HUDEP-2 (cell line): ENCODE results near the gene CXCR4.

ENCODE experiments used
- DNase-seq, 76 experiments: peaks; one replicate each; lab custom pipeline; 2025; ENCODE audit not compliant: unreplicated experiment in 76 of 76; lab: John Stamatoyannopoulos, UW

The CXCR4 gene

GRCh38 chr2:136131961-136132824, 14.2 kb upstream of the CXCR4 start:
- no peak for DNase-seq

DNA sequence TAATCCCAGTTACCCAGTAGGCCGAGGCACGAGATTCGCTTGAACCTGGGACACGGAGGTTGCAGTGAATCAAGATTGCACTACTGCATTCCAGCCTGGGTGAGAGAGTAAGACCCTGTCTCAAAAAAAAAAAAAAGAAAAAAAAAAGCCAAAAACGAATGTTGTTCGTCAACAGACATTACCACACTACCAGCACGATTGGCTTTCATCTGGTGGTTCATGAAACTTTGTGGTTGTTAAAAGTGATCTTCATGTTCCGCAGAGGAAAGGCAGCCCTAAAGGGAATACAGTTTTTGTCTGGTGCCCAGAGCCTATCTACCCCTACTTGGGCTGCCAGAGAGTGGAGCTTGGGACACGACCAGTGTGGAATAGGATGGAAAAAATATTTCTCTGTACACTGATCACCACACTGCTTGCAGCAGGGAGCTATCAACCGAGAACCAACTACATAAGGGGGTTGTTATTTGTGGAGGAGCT, 13.6 kb upstream of the CXCR4 start:
- DNase-seq: no peak

GRCh38 chr2:136130511-136130910, 12.6 kb upstream of the CXCR4 start:
- DNase-seq: no peak

DNA sequence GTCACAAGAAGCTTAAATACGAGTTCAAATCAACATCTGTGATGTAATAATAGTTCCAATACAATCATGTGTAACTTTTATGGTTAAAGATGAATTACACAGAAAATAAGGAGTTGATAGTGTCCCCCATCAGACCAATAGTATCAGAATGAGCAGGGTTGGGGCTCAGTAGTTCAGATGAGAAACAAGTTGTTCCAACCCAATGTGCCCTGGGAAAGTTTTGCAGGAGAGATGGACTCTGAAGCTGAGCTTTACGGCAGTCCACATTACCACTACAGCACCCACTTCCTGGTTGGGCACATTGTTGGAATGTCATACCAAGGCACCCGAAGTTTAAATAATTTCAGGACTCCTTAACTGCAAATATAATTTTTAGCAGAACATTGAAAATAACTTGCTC, 12.1 kb upstream of the CXCR4 start:
- DNase-seq: no peak

DNA sequence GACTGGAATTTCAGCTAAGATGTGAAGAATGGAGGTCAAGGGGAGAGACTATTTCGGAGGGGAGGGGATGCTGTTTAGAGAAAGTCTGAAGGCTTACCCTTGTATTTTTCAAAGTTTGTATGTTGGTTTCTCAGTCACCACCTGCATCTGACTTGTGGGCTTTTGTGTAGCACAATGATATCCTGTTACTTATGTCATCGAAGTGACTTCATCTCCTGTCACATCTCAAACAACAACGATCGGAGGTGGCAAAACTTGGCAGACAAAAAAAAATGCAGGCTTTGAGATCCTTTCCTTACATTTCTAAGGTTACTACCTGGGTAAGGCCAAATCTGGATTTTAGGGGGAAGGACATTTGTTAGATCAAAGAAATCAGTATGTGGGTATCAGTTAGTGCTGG, 11.7 kb upstream of the CXCR4 start:
- no peak for DNase-seq

DNA sequence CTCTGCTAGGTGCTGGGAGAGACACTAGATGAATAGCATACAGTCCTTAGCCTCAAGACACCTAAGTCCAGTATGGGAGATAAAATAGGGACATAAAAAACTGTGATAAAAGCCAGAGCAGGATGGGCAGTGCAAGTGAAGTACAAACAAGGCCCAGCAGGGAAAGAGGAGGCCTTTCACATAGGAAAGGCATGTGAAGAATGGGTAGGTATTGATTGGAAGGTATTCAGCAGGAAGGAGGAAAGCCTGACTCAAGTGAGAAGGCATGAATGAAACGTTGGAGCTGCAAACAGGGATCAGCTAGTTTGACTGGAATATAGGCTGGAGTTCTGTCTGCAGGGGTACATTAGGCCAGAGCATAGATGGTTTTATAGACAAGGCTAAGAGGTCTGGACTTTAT, 11.0 kb upstream of the CXCR4 start:
- DNase-seq: no peak

DNA sequence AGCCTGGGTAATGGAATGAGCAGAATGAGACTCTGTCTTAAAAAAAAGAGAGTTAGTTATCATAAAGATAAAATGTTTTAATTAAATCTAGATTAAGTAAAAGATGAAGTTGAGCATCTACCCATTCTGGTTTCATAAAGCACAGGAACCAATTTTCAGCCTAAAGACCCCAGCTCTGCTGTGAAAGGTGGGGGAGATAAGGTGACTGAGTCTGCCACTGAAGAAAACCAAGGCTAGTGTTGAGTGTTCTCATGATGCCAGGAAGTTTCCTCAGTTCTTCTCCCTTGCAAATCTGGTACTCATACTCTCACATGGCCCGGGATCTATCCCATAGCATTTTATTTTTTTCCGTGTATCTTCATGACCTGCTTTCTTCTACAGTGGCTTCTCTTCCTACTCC, 10.4 kb upstream of the CXCR4 start:
- no peak for DNase-seq

- DNase-seq: no peak
Measured at GRCh38 chr2:136127356-136127755, 9.4 kb upstream of the CXCR4 start.

GRCh38 chr2:136126421-136126926, 8.5 kb upstream of the CXCR4 start:
- no peak for DNase-seq

- DNase-seq: no peak
Measured at GRCh38 chr2:136126021-136126420, 8.1 kb upstream of the CXCR4 start.

GRCh38 chr2:136125236-136125635, 7.3 kb upstream of the CXCR4 start:
- no peak for DNase-seq

- no peak for DNase-seq
Measured at GRCh38 chr2:136124805-136125204, 6.9 kb upstream of the CXCR4 start.

GRCh38 chr2:136122661-136123060, 4.7 kb upstream of the CXCR4 start:
- DNase-seq: no peak

DNA sequence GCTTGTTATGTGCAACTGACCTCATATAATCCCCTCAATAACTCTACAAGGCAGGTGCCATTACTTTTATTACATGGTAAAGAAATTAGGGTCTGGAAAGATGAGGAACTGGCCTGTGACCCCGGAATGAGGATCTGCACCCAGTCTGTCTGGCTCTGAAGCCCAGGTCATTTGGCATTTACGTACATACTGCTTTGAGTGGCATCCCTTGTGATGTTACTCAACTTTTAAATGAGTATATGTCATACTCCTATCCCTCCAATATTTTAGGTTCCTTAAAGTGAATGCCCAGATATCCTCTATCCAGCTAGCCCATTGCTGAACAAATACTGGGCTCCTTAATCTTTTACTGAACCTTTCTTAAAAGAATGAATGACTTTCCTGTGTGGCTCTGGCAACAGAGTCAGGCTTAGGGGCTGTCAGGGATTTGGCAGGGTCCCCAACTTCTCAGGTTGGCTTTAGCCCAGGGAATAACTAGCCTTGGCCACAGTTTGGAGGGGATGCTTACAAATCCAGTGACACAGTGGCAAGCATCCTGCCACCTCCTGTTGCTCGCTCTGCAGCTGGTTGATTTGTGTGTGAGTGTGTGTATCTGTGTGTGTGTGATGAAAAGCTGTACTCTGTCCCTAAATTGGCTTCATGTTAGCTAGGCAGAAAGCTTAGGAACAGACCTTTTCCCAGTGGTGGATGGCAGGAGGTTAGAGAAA, 3.4 kb upstream of the CXCR4 start:
- DNase-seq: no peak

DNA sequence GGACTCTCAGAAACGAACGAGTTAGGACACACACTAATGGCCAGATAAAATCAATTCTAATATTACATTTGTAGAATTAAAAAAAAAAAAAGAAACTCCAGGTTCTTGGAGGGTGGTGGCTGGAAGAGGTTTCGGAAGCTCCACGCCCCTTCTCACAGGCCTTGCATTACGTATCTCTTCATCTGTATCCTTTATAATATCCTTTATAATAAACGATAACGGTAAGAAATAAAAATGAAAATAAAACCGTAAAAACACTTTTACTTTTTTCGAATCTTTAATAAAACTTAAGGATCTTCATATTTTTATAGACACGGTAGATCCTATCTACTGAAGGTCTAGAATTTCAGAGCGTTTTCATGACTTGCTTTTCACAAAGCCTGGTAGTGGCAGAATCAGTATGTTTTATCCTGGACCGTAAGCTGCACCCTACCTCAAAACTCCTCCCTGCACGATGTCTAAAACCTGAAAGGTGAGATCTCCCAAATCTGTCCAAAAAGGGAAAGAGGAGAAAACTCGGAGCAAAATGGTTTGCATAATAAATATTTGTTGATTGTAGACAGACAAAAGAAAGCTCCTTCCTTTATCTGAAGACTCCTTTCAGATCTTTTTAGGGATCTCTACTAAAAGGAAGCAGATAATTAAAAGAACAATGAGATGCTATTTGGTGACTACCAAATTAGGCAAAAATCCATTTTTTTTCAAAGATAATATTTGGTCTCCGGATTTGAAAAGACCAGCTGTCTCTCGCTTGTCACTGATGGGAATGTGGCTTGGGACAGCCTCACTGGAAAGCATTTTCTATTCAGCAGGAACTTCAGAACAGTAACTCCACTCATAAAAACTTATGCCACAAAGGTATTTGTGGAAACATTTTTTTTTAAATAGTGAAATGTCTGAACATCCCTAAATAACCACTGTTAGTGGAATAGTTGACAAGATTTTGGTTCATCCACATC, 2.0 kb upstream of the CXCR4 start:
- DNase-seq: no peak

- peak in 2 of 76 experiments; percentile 8 to 19 for DNase-seq
Measured at GRCh38 chr2:136118819-136119716, 1.1 kb upstream of the CXCR4 start.

DNA sequence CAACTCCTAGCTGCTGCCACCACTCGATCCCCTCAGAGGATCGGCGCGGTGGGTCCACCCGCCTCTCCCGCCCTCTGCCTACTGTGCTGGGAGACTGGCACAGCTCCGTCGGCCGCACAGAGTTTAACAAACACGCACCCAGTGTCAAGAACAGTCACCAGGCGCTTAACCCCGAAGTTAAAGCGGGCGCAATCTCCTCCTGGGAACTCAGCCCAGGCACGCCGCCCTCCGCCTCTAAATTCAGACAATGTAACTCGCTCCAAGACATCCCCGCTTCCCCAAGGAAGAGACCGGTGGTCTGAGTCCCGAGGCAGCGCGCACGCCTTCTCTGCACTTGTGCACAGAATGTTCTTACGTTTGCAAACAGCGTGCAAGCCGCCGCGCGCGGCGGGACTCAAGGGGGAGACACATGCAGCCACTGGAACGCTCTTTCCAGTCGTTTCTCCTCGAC, 533 bp downstream of the CXCR4 start:
- DNase-seq: peak in 18 of 76 experiments; percentile 3 to 39 (median 18)

DNA sequence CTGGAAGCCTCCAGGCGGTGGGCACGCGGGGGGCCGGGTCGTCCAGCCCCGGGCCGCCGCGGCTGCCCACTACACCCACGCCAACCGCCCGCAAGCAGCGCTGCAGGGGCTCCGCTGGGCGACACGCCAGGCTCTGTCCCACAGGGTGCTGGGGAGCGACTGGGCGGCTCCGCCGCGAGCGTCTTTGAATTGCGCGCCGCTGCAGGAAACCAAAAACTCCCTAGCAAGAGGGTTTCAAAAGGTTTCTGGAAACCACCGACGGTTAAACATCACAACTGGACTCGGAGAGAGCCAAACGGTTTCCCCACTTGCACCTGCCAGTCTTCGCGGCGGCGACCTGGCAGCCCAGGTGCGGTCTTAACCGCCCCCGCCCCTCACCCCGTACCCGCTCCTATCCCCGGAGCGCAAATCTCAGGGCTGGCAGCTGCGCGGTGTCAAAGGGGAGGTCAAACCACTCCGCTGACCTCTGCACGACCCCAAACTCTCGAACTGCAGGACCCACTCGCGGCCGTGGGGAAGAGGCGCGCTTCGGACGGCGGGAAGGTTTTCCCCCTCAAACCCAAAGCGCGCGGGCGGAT, 1.0 kb downstream of the CXCR4 start:
- DNase-seq: peak in 1 of 76 experiments; percentile 4

DNA sequence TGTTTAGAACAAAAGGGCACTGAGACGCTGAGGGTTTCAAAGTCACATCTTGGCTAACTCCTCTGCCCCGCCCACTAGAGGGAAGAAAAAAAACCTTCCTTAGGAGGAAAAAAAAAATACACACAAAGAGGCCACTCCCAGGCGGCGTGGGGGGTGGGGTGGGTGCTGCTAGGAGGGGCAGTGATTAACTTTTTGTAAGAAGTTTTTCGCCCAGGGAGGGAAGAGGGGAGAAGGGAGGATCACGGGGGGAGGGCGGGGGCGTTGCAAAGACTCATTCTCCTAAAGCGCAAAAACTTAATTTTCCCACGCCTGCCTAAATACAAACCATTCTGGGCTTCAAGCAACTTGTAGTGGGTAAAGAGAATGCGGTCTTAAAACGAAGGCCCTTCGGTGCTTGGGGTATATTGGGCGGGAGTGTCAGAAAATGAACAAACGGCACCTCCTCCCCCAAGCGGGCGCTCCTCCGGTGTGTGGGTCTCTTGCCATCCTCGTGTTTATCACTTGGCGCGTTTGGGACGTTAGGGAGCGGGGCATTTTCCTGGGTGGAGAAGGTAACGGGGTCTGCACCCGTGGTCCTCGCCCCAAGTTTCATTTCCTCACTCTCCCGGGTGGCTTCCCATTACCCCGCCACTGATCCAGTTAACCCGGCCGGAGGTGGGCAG, 1.7 kb downstream of the CXCR4 start:
- peak in 17 of 76 experiments; percentile 6 to 44 (median 18) for DNase-seq
